IgD-negative memory B cell (primary cell): ENCODE measurements around the gene DCC. TPM values are rescaled to one million over a fixed set of nuclear protein-coding genes. Genes with fewer than 3 reads are reported as not detected.

Experiments
- H3K27ac Mint-ChIP-seq, 3 donors: one replicate each; pipeline ENCODE4 v1.8.0; 2020 to 2022; ENCODE audit warnings: mild to moderate bottlenecking in 3 of 3, mixed read lengths in 3 of 3, moderate library complexity in 1 of 3
- H3K27me3 Mint-ChIP-seq: one replicate; pipeline ENCODE4 v1.8.0; 2021; ENCODE audit warnings: mixed read lengths
- H3K36me3 Mint-ChIP-seq: one replicate; pipeline ENCODE4 v1.8.0; 2020; ENCODE audit warnings: mild to moderate bottlenecking, mixed read lengths
- H3K4me1 Mint-ChIP-seq, 3 donors: one replicate each; pipeline ENCODE4 v1.8.0; 2020 to 2022; ENCODE audit warnings: mixed read lengths in 3 of 3, mild to moderate bottlenecking in 1 of 3
- H3K4me3 Mint-ChIP-seq, 4 donors: one replicate each; pipeline ENCODE4 v1.8.0; 2020 to 2022; ENCODE audit warnings: mild to moderate bottlenecking in 4 of 4, mixed read lengths in 4 of 4, moderate library complexity in 3 of 4
- H3K9me3 Mint-ChIP-seq, 3 donors: one replicate each; pipeline ENCODE4 v1.8.0; 2020 to 2021; ENCODE audit warnings: mixed read lengths in 3 of 3, mild to moderate bottlenecking in 1 of 3
- polyA plus RNA-seq: library from polyadenylated mRNA; unstranded; fragments of 300-500 nt; fragmentation: Illumina TruSeq; gene quantifications from one replicate; pipeline ENCODE4 v1.2.3, GENCODE V29; 2021

DCC gene
- polyA plus RNA-seq, 1 donor from 2014 or later, result not detected

- H3K4me3 Mint-ChIP-seq, result no peak overlapping the region
- H3K27me3 Mint-ChIP-seq, result no peaks in the 10 kb centered on the region
- no peaks in the 10 kb centered on the region for H3K36me3 Mint-ChIP-seq
- no peak overlapping the region for H3K27ac Mint-ChIP-seq
- H3K9me3 Mint-ChIP-seq, result peaks cover 0 to 2% (median 1%) of the 10 kb centered on the region in 3 donors
- H3K4me1 Mint-ChIP-seq, result peaks cover 0 to 1% (median 0%) of the 10 kb centered on the region in 3 donors
These were observed 87.7 kb downstream of the DCC start for GRCh38 chr18:52427521-52428175.

- Mint-ChIP-seq H3K9me3 (peaks cover 0 to 2% (median 0%) of the 10 kb centered on the region in 3 donors), H3K27ac (no peak overlapping the region), H3K4me1 (peaks cover 0 to 1% (median 0%) of the 10 kb centered on the region in 3 donors), H3K27me3 (no peaks in the 10 kb centered on the region), H3K36me3 (no peaks in the 10 kb centered on the region), H3K4me3 (no peak overlapping the region)
These were observed 91.7 kb downstream of the DCC start for GRCh38 chr18:52431683-52432082.

- peaks cover 1% of the 10 kb centered on the region for H3K27me3 Mint-ChIP-seq
- no peaks in the 10 kb centered on the region for H3K36me3 Mint-ChIP-seq
- H3K9me3 Mint-ChIP-seq, result peaks cover 0 to 2% (median 0%) of the 10 kb centered on the region in 3 donors
- peaks cover 0 to 1% (median 0%) of the 10 kb centered on the region in 3 donors for H3K4me1 Mint-ChIP-seq
- no peak overlapping the region for H3K27ac Mint-ChIP-seq
- H3K4me3 Mint-ChIP-seq, result no peak overlapping the region
These were observed 93.8 kb downstream of the DCC start for GRCh38 chr18:52433797-52434196.

GRCh38 chr18:52435301-52435700, 95.3 kb downstream of the DCC start:
- H3K27me3 Mint-ChIP-seq, result peaks cover 1% of the 10 kb centered on the region
- H3K36me3 Mint-ChIP-seq, result no peaks in the 10 kb centered on the region
- peaks cover 0 to 2% (median 0%) of the 10 kb centered on the region in 3 donors for H3K9me3 Mint-ChIP-seq
- no peak overlapping the region for H3K4me3 Mint-ChIP-seq
- no peak overlapping the region for H3K27ac Mint-ChIP-seq
- H3K4me1 Mint-ChIP-seq, result peaks cover 0 to 1% (median 0%) of the 10 kb centered on the region in 3 donors

- Mint-ChIP-seq H3K27me3 (peaks cover 1% of the 10 kb centered on the region), H3K27ac (no peak overlapping the region), H3K36me3 (no peaks in the 10 kb centered on the region), H3K9me3 (peaks cover 0 to 2% (median 0%) of the 10 kb centered on the region in 3 donors), H3K4me1 (no peaks in the 10 kb centered on the region), H3K4me3 (no peak overlapping the region)
These were observed 97.2 kb downstream of the DCC start for GRCh38 chr18:52437161-52437560.

- H3K36me3 Mint-ChIP-seq, result no peaks in the 10 kb centered on the region
- no peak overlapping the region for H3K27ac Mint-ChIP-seq
- no peak overlapping the region for H3K4me3 Mint-ChIP-seq
- H3K4me1 Mint-ChIP-seq, result no peaks in the 10 kb centered on the region
- peaks cover 2 to 7% (median 3%) of the 10 kb centered on the region in 3 donors for H3K9me3 Mint-ChIP-seq
- H3K27me3 Mint-ChIP-seq, result peaks cover 1% of the 10 kb centered on the region
These were observed 99.5 kb downstream of the DCC start for GRCh38 chr18:52439457-52439856.

GRCh38 chr18:52441794-52442193, 101.8 kb downstream of the DCC start:
- Mint-ChIP-seq H3K4me1 (no peaks in the 10 kb centered on the region), H3K4me3 (no peak overlapping the region), H3K27ac (no peak overlapping the region), H3K36me3 (no peaks in the 10 kb centered on the region), H3K27me3 (peaks cover 1% of the 10 kb centered on the region), H3K9me3 (peaks cover 0 to 7% (median 3%) of the 10 kb centered on the region in 3 donors)

GRCh38 chr18:52442686-52443085, 102.7 kb downstream of the DCC start:
- H3K4me1 Mint-ChIP-seq, result no peaks in the 10 kb centered on the region
- no peak overlapping the region for H3K4me3 Mint-ChIP-seq
- H3K27me3 Mint-ChIP-seq, result peaks cover 1% of the 10 kb centered on the region
- no peaks in the 10 kb centered on the region for H3K36me3 Mint-ChIP-seq
- H3K9me3 Mint-ChIP-seq, result peaks cover 0 to 7% (median 3%) of the 10 kb centered on the region in 3 donors
- H3K27ac Mint-ChIP-seq, result no peak overlapping the region

- Mint-ChIP-seq H3K36me3 (no peaks in the 10 kb centered on the region), H3K9me3 (peaks cover 0 to 3% (median 0%) of the 10 kb centered on the region in 3 donors), H3K27me3 (no peaks in the 10 kb centered on the region), H3K27ac (no peak overlapping the region), H3K4me1 (no peaks in the 10 kb centered on the region), H3K4me3 (no peak overlapping the region)
These were observed 111.3 kb downstream of the DCC start for GRCh38 chr18:52451256-52451655.

GRCh38 chr18:52451851-52452250, 111.9 kb downstream of the DCC start:
- H3K36me3 Mint-ChIP-seq, result no peaks in the 10 kb centered on the region
- no peaks in the 10 kb centered on the region for H3K27me3 Mint-ChIP-seq
- no peak overlapping the region for H3K4me3 Mint-ChIP-seq
- H3K27ac Mint-ChIP-seq, result no peak overlapping the region
- no peaks in the 10 kb centered on the region for H3K4me1 Mint-ChIP-seq
- H3K9me3 Mint-ChIP-seq, result peaks cover 0 to 3% (median 0%) of the 10 kb centered on the region in 3 donors

GRCh38 chr18:52452427-52452826, 112.4 kb downstream of the DCC start:
- Mint-ChIP-seq H3K27ac (no peak overlapping the region), H3K4me3 (peak overlapping the region in 1 of 4 donors; percentile 17), H3K36me3 (no peaks in the 10 kb centered on the region), H3K4me1 (no peaks in the 10 kb centered on the region), H3K27me3 (no peaks in the 10 kb centered on the region), H3K9me3 (peaks cover 0 to 3% (median 0%) of the 10 kb centered on the region in 3 donors)

GRCh38 chr18:52459890-52460289, 119.9 kb downstream of the DCC start:
- H3K4me3 Mint-ChIP-seq, result no peak overlapping the region
- H3K9me3 Mint-ChIP-seq, result peaks cover 0 to 4% (median 3%) of the 10 kb centered on the region in 3 donors
- H3K4me1 Mint-ChIP-seq, result no peaks in the 10 kb centered on the region
- H3K36me3 Mint-ChIP-seq, result no peaks in the 10 kb centered on the region
- H3K27me3 Mint-ChIP-seq, result no peaks in the 10 kb centered on the region
- H3K27ac Mint-ChIP-seq, result no peak overlapping the region

- Mint-ChIP-seq H3K27me3 (no peaks in the 10 kb centered on the region), H3K27ac (no peak overlapping the region), H3K4me1 (no peaks in the 10 kb centered on the region), H3K36me3 (no peaks in the 10 kb centered on the region), H3K9me3 (peaks cover 0 to 4% (median 1%) of the 10 kb centered on the region in 3 donors), H3K4me3 (no peak overlapping the region)
These were observed 122.9 kb downstream of the DCC start for GRCh38 chr18:52462853-52463252.

- H3K4me1 Mint-ChIP-seq, result no peaks in the 10 kb centered on the region
- H3K27me3 Mint-ChIP-seq, result no peaks in the 10 kb centered on the region
- H3K9me3 Mint-ChIP-seq, result peaks cover 0 to 2% (median 1%) of the 10 kb centered on the region in 3 donors
- H3K36me3 Mint-ChIP-seq, result no peaks in the 10 kb centered on the region
- no peak overlapping the region for H3K4me3 Mint-ChIP-seq
- no peak overlapping the region for H3K27ac Mint-ChIP-seq
These were observed 125.4 kb downstream of the DCC start for GRCh38 chr18:52465391-52465790.

GRCh38 chr18:52468496-52468895, 128.5 kb downstream of the DCC start:
- Mint-ChIP-seq H3K4me3 (no peak overlapping the region), H3K27ac (no peak overlapping the region), H3K36me3 (no peaks in the 10 kb centered on the region), H3K4me1 (no peaks in the 10 kb centered on the region), H3K27me3 (peaks cover 3% of the 10 kb centered on the region), H3K9me3 (peaks cover 0 to 2% (median 0%) of the 10 kb centered on the region in 3 donors)

- H3K27me3 Mint-ChIP-seq, result peaks cover 3% of the 10 kb centered on the region
- H3K9me3 Mint-ChIP-seq, result peaks cover 0 to 2% (median 0%) of the 10 kb centered on the region in 3 donors
- H3K4me3 Mint-ChIP-seq, result no peak overlapping the region
- no peaks in the 10 kb centered on the region for H3K36me3 Mint-ChIP-seq
- no peak overlapping the region for H3K27ac Mint-ChIP-seq
- no peaks in the 10 kb centered on the region for H3K4me1 Mint-ChIP-seq
These were observed 135.3 kb downstream of the DCC start for GRCh38 chr18:52475325-52475724.
